ENCODE data around the gene CPB1.

DNA sequence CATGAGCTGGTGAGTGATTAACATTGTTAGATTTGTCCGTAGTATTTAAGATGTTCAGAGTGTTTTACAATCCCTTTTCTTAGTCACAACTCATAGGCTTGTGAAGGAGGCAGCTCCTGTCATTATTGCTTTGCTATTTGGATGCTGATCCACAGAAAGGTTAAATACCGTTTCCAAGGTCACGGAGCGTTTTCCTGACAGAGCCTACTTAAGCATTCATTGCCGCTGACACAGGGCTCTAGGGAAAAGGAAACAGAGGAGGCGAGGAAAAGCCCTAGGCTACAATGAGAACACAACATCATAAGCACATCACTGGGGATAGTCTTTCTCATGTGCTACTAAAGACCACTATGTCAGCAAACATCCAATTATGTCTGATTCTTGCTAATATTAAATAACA lies 38.5 kb upstream of the CPB1 start:
- TF ChIP-seq, protein P1, sequence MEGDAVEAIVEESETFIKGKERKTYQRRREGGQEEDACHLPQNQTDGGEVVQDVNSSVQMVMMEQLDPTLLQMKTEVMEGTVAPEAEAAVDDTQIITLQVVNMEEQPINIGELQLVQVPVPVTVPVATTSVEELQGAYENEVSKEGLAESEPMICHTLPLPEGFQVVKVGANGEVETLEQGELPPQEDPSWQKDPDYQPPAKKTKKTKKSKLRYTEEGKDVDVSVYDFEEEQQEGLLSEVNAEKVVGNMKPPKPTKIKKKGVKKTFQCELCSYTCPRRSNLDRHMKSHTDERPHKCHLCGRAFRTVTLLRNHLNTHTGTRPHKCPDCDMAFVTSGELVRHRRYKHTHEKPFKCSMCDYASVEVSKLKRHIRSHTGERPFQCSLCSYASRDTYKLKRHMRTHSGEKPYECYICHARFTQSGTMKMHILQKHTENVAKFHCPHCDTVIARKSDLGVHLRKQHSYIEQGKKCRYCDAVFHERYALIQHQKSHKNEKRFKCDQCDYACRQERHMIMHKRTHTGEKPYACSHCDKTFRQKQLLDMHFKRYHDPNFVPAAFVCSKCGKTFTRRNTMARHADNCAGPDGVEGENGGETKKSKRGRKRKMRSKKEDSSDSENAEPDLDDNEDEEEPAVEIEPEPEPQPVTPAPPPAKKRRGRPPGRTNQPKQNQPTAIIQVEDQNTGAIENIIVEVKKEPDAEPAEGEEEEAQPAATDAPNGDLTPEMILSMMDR (IDR thresholded peaks at IDR 0.05; ENCODE audit: low read length) = no peak
- no peak for TF ChIP-seq EZH2 (IDR thresholded peaks at IDR 0.05; ENCODE audit: borderline replicate concordance, low read length)
